Activated naive CD4-positive, alpha-beta T cell treated with anti-CD3 and anti-CD28 coated beads, Interleukin-2, amount 10 ng/mL, durations not matched to agents 7 days and 5 days (primary cell): Measurements from ENCODE around the gene DRC1.

ENCODE experiments used
- CTCF ChIA-PET: fragments of 350-600 bp; sonication (Branson Sonifier 250); formaldehyde crosslinking; loops from one replicate; lab custom pipeline; 2021; ENCODE audit warnings: antibody characterized with exemption; lab: Charles Lee
- DNase-seq: peaks from one replicate; pipeline ENCODE4 v3.0.0-alpha.2; 2020
- H3K27ac Mint-ChIP-seq: one replicate; pipeline ENCODE4 v1.8.0; 2021; ENCODE audit warnings: mild to moderate bottlenecking, moderate library complexity, mixed read lengths
- H3K27me3 Mint-ChIP-seq: one replicate; pipeline ENCODE4 v1.8.0; 2021; ENCODE audit warnings: mild to moderate bottlenecking, mixed read lengths
- H3K36me3 Mint-ChIP-seq: one replicate; pipeline ENCODE4 v1.8.0; 2021; ENCODE audit warnings: mixed read lengths
- H3K4me1 Mint-ChIP-seq: one replicate; pipeline ENCODE4 v1.8.0; 2021; ENCODE audit warnings: mixed read lengths
- H3K4me3 Mint-ChIP-seq: one replicate; pipeline ENCODE4 v1.8.0; 2021; ENCODE audit warnings: mild to moderate bottlenecking, moderate library complexity, mixed read lengths
- H3K9me3 Mint-ChIP-seq: one replicate; pipeline ENCODE4 v1.8.0; 2021; ENCODE audit warnings: mixed read lengths

Gene DRC1

DNA sequence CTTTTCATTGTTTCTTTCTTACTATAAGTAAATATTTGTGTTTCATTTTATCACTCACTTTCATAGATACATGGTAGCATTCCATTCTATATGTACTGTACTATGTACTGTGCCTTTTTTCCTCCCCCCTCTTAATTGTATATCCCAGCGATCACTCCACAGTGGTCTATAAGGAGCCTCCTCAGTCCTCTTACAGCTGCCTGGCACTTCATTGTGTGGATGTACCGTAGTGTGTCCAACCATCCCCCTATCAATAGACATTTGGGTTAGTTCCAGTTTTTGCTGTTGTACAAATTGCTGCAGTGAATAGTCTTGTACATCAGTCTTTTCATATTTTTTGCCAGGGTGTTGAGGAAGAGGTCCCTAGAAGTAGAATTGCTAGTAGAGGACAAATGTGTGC is 21.4 kb upstream of the DRC1 start:
- Mint-ChIP-seq H3K27ac (peak overlapping the region; percentile 26), H3K27me3 (no peaks in the 10 kb centered on the region), H3K9me3 (no peaks in the 10 kb centered on the region), H3K36me3 (peaks cover 37% of the 10 kb centered on the region), H3K4me1 (peaks cover 32% of the 10 kb centered on the region), H3K4me3 (no peak overlapping the region)
- DNase-seq, result no peak
- CTCF ChIA-PET, result no interaction called here

DNA sequence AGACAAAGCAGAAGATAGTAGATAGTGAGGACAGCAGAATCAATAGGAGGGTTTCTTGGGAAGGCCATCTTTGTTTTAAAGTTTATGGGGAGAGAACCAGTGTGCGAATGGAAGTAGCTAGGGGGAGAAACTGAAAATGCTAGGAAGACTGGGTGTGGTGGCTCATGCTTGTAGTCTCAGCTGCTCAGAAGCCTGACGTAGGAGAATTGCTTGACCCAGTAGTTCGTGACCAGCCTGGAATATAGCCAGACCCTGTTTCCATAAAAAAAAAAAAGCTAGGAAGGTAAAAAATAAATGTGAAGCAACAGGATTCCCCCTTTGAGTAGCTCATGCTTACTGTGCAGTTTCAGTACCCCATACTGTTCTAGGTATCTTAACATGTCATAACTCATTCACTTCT is 19.2 kb upstream of the DRC1 start:
- CTCF ChIA-PET, result interaction anchor here (0.6 to 1.0 kb wide), 2 partner anchors 10 to 697 kb away, joined by 3 read pairs; no protein-coding TSS in a partner anchor
- Mint-ChIP-seq H3K9me3 (no peaks in the 10 kb centered on the region), H3K27ac (no peak overlapping the region), H3K27me3 (no peaks in the 10 kb centered on the region), H3K36me3 (peaks cover 37% of the 10 kb centered on the region), H3K4me1 (peaks cover 16% of the 10 kb centered on the region), H3K4me3 (no peak overlapping the region)
- no peak for DNase-seq

GRCh38 chr2:26384183-26384582 is 17.5 kb upstream of the DRC1 start:
- H3K36me3 Mint-ChIP-seq, result peaks cover 30% of the 10 kb centered on the region
- H3K4me3 Mint-ChIP-seq, result no peak overlapping the region
- no peak overlapping the region for H3K27ac Mint-ChIP-seq
- peaks cover 3% of the 10 kb centered on the region for H3K4me1 Mint-ChIP-seq
- DNase-seq, result no peak
- no peaks in the 10 kb centered on the region for H3K27me3 Mint-ChIP-seq
- H3K9me3 Mint-ChIP-seq, result no peaks in the 10 kb centered on the region
- CTCF ChIA-PET, result no interaction called here

DNA sequence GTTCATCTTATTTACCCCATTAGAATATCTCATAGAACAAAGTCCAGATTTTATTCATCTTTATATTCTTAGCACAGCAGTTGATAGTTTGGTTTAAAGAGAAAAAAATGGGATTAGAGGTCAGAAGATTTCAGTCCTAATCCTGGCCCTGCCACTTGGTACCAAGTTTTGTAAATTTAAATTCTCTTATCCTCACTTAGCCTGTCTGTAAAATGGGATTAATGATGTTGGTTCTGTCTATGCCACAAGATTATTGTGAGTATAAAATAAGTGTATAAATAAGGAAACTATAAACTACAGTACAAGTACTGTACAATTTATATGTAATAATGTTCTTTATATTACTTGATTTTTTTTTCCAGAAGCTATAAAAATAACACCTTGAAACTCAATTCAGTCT is 17.1 kb upstream of the DRC1 start:
- Mint-ChIP-seq H3K36me3 (peaks cover 33% of the 10 kb centered on the region), H3K27me3 (no peaks in the 10 kb centered on the region), H3K27ac (no peak overlapping the region), H3K9me3 (no peaks in the 10 kb centered on the region), H3K4me1 (peaks cover 3% of the 10 kb centered on the region), H3K4me3 (no peak overlapping the region)
- DNase-seq, result no peak
- CTCF ChIA-PET, result no interaction called here

- peaks cover under 1% of the 10 kb centered on the region for H3K4me1 Mint-ChIP-seq
- H3K36me3 Mint-ChIP-seq, result peaks cover 39% of the 10 kb centered on the region
- CTCF ChIA-PET, result no interaction called here
- no peak overlapping the region for H3K27ac Mint-ChIP-seq
- no peak for DNase-seq
- H3K9me3 Mint-ChIP-seq, result no peaks in the 10 kb centered on the region
- no peak overlapping the region for H3K4me3 Mint-ChIP-seq
- H3K27me3 Mint-ChIP-seq, result no peaks in the 10 kb centered on the region
Observed at GRCh38 chr2:26387189-26387588, 14.5 kb upstream of the DRC1 start.

GRCh38 chr2:26394694-26395093 is 7.0 kb upstream of the DRC1 start:
- no peak overlapping the region for H3K27ac Mint-ChIP-seq
- H3K27me3 Mint-ChIP-seq, result no peaks in the 10 kb centered on the region
- no peak overlapping the region for H3K4me3 Mint-ChIP-seq
- peaks cover 20% of the 10 kb centered on the region for H3K36me3 Mint-ChIP-seq
- DNase-seq, result no peak
- H3K9me3 Mint-ChIP-seq, result no peaks in the 10 kb centered on the region
- H3K4me1 Mint-ChIP-seq, result peaks cover 8% of the 10 kb centered on the region
- CTCF ChIA-PET, result interaction anchor here (0.5 kb wide), 1 partner anchor 683 kb away, joined by 3 read pairs; the partner anchor contains the start of gene EMILIN1

GRCh38 chr2:26395394-26395793 is 6.3 kb upstream of the DRC1 start:
- H3K4me3 Mint-ChIP-seq, result no peak overlapping the region
- peaks cover 15% of the 10 kb centered on the region for H3K36me3 Mint-ChIP-seq
- DNase-seq, result no peak
- H3K27ac Mint-ChIP-seq, result no peak overlapping the region
- H3K27me3 Mint-ChIP-seq, result peaks cover 6% of the 10 kb centered on the region
- CTCF ChIA-PET, result no interaction called here
- no peaks in the 10 kb centered on the region for H3K9me3 Mint-ChIP-seq
- peaks cover 15% of the 10 kb centered on the region for H3K4me1 Mint-ChIP-seq

DNA sequence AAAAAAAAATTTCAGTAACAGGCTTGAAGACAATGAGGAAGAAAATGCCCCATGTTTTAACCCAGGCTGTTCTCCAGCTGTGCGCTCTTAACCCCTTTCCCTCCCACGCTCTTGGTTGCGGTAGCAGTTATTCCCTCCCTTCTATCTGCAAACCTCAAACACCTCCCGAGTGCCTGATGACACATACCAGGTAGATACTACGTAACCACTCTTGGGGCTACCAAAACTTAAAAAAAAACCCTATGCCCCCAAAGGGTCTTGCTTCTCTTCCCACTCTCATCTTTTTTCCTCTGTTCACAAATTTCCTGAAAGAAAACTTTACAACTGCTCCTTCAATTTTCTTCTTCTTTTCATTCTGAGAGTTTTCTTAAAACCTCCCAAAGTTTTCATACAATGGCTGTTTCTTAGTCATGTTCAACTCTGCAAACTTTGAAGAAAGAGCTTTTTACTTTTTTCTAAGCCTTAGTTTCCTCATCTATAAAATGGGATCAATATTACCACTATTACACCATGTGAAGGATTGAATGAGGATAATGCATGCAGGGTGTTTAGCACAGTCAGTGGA is 4.9 kb upstream of the DRC1 start:
- CTCF ChIA-PET, result interaction anchor here (0.5 kb wide), 1 partner anchor 20 kb away, joined by 3 read pairs; no protein-coding TSS in a partner anchor
- H3K4me3 Mint-ChIP-seq, result no peak overlapping the region
- no peak overlapping the region for H3K27ac Mint-ChIP-seq
- H3K27me3 Mint-ChIP-seq, result peaks cover 13% of the 10 kb centered on the region
- no peaks in the 10 kb centered on the region for H3K9me3 Mint-ChIP-seq
- peaks cover 18% of the 10 kb centered on the region for H3K4me1 Mint-ChIP-seq
- H3K36me3 Mint-ChIP-seq, result peaks cover 11% of the 10 kb centered on the region
- no peak for DNase-seq

DNA sequence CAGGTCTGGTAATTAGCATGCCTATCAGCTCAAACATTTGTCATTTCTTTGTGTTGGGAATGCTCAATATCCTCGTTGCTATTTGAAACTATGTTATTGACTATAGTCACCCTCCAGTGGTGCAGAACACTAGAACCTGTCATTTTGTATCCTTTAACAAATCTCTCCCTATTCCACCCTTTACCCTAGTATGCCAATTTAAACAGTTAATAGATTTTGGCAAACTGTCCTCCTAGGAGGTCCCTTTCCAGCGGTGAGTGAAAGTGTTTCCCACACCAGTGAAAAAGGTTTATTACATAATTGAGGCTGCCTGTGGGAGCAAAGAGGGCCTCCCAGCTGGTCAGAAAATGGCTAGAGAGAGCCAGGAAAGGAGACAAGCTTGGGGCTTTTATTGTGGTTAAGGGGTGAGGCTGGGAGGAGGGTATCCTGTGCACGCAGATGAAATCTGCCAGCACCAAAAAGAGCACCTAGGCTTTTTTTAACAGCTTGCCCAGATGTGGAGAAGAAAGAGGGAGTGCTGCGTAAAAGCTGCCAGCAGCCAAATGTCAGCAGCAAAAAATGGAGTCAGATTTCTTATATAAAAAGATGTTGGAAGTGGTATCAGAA is 1.8 kb upstream of the DRC1 start:
- peaks cover 22% of the 10 kb centered on the region for H3K27me3 Mint-ChIP-seq
- no peak overlapping the region for H3K27ac Mint-ChIP-seq
- peaks cover 5% of the 10 kb centered on the region for H3K36me3 Mint-ChIP-seq
- CTCF ChIA-PET, result no interaction called here
- H3K9me3 Mint-ChIP-seq, result no peaks in the 10 kb centered on the region
- no peak for DNase-seq
- H3K4me1 Mint-ChIP-seq, result peaks cover 18% of the 10 kb centered on the region
- H3K4me3 Mint-ChIP-seq, result no peak overlapping the region

DNA sequence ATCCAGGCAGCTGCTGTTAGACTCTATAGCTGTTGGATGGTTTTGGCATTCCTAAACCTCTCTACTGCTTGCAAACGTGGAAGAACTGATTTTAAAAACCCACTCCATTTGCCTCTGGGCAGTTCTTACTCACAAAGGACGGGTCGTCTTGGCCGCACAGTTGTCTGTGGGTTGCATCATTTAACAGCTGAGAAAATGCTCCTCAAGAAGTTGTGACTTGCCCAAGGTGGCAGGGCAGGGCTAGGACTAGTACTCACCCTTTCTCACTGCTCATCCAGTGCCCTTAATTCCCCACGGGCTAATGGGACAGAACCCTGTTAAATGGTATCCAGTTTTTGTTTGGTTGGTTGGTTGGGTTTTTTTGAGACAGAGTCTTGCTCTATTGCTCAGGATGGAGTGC is 997 bp upstream of the DRC1 start:
- Mint-ChIP-seq H3K4me3 (no peak overlapping the region), H3K27ac (no peak overlapping the region), H3K36me3 (peaks cover 2% of the 10 kb centered on the region), H3K9me3 (no peaks in the 10 kb centered on the region), H3K27me3 (peaks cover 22% of the 10 kb centered on the region), H3K4me1 (peaks cover 18% of the 10 kb centered on the region)
- DNase-seq, result no peak
- CTCF ChIA-PET, result no interaction called here

GRCh38 chr2:26407526-26407925 is 5.8 kb downstream of the DRC1 start:
- H3K9me3 Mint-ChIP-seq, result no peaks in the 10 kb centered on the region
- H3K4me3 Mint-ChIP-seq, result no peak overlapping the region
- no peak overlapping the region for H3K27ac Mint-ChIP-seq
- CTCF ChIA-PET, result no interaction called here
- H3K36me3 Mint-ChIP-seq, result no peaks in the 10 kb centered on the region
- no peak for DNase-seq
- H3K27me3 Mint-ChIP-seq, result peaks cover 31% of the 10 kb centered on the region
- H3K4me1 Mint-ChIP-seq, result peaks cover 14% of the 10 kb centered on the region

- DNase-seq, result no peak
- Mint-ChIP-seq H3K27ac (no peak overlapping the region), H3K9me3 (no peaks in the 10 kb centered on the region), H3K36me3 (no peaks in the 10 kb centered on the region), H3K4me1 (peaks cover 15% of the 10 kb centered on the region), H3K27me3 (peaks cover 32% of the 10 kb centered on the region), H3K4me3 (no peak overlapping the region)
- CTCF ChIA-PET, result interaction anchor here (0.7 kb wide), 1 partner anchor 11 kb away, joined by 3 read pairs; no protein-coding TSS in a partner anchor
Observed at GRCh38 chr2:26409785-26410184, 8.1 kb downstream of the DRC1 start.

GRCh38 chr2:26410764-26411243 is 9.1 kb downstream of the DRC1 start:
- CTCF ChIA-PET, result no interaction called here
- Mint-ChIP-seq H3K27me3 (peaks cover 33% of the 10 kb centered on the region), H3K4me3 (no peak overlapping the region), H3K9me3 (no peaks in the 10 kb centered on the region), H3K4me1 (peaks cover 15% of the 10 kb centered on the region), H3K36me3 (no peaks in the 10 kb centered on the region), H3K27ac (no peak overlapping the region)
- DNase-seq, result no peak

GRCh38 chr2:26411419-26411818 is 9.7 kb downstream of the DRC1 start:
- CTCF ChIA-PET, result no interaction called here
- Mint-ChIP-seq H3K27me3 (peaks cover 31% of the 10 kb centered on the region), H3K27ac (no peak overlapping the region), H3K4me3 (no peak overlapping the region), H3K9me3 (no peaks in the 10 kb centered on the region), H3K4me1 (peaks cover 15% of the 10 kb centered on the region), H3K36me3 (no peaks in the 10 kb centered on the region)
- DNase-seq, result no peak

GRCh38 chr2:26412091-26412673 is 10.5 kb downstream of the DRC1 start:
- Mint-ChIP-seq H3K4me3 (peak overlapping the region; percentile 26), H3K4me1 (peaks cover 15% of the 10 kb centered on the region), H3K9me3 (no peaks in the 10 kb centered on the region), H3K36me3 (no peaks in the 10 kb centered on the region), H3K27ac (peak overlapping the region; percentile 14), H3K27me3 (peaks cover 29% of the 10 kb centered on the region)
- CTCF ChIA-PET, result no interaction called here
- peak; percentile 25 for DNase-seq
